GM21529 (cell line): ENCODE results near the gene CISD2.
"Not testable (repeated sequence)": the region's sequence is repeated elsewhere in the genome, so short reads cannot be mapped to it uniquely, and the experiment has no call there.

Experiments used
- ATAC-seq: cut with Tn5 transposase; IDR thresholded peaks from one replicate; pipeline ENCODE4 v1.9.1; 2021; ENCODE audit not compliant: unreplicated experiment

CISD2 gene, protein sequence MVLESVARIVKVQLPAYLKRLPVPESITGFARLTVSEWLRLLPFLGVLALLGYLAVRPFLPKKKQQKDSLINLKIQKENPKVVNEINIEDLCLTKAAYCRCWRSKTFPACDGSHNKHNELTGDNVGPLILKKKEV

DNA sequence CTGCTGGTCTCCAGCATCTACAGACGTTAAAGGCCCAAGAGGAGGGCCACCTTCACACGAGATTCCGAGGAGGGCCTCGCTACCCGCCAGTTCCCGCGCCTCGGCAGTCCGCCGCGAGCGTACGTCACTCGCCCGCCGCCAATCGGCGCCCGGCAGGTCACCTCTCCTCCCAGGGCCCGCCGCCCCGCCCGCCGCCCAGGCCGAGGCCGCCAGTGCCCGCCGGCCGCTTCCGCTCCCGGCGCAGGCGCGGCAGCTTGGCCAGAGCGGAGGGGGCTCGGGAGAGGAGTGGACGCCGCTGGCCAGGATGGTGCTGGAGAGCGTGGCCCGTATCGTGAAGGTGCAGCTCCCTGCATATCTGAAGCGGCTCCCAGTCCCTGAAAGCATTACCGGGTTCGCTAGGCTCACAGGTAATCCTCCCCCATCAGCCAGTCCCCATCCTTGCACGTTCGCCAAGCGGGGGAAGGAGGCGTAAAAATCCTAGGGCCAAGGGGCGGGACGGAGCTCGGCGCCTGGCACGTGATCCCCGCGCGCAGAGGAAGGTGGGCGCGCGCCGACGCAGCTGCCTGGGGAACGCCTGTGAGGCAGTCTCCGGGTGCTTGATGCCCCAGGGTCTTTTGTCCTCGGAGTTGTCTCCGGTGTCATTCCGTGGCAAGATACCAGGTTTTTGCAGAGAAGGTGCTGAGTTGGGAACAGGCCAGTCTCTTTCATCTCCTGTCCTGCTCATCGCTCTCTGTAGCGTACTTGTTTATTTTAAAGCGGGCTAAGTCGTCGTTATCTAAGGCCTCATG lies at the start of gene CISD2:
Gene CISD2 (plus strand): TSS at position 212 of the 788 bp plus-strand sequence. CDS start 93 bp downstream, at position 305.
- ATAC-seq = peak; percentile 83

DNA sequence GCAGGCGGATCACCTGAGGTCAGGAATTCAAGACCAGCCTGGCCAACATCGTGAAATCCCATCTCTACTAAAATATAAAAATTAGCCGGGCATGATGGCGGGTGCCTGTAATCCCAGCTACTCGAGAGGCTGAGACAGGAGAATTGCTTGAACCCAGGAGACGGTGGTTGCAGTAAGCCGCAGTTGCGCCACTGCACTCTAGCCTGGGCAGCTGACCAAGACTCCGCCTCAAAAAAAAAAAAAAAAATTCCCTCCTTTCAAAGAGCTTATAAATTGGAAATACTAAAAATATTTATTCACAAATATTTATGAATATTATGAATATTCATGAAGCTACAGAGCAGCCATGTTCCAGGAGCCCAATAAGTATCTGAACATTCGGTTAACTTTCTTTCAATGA lies 49.7 kb upstream of the CISD2 start:
- not testable (repeated sequence) for ATAC-seq

DNA sequence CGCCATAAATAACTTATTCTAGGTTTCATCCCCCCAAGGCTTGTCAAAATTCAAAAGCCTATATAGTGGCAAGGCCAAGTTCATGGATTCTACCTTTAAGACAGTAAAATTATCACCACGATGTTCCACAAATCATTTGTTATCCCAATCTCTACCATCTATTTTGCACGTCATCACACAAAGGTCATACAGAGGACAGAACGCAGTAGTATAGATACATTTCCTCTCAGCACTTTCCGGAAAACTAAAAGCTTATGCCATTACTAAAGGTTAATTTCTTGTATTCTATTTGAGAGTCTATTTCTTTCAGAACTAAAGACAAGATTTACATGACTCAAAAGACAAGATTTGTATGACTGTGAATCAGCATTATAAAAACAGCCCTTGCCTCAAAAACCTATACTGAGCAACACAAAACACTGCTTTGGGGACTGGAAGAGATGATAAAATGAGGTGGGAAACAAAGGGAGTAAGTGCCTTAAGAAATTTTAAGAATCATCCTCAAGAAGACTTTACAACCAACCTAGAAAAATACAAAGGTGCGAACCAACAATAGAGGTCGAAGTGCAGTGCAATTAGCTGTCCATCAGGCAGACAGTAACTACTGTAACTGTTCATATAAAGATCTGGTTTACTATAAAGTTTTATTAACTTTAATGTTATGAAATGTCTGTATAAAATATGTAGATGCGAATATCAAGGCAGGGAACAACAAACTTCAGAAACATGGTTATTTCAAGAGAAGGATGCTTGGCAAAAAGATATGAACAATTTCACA lies 49.0 kb upstream of the CISD2 start:
- no peak for ATAC-seq

DNA sequence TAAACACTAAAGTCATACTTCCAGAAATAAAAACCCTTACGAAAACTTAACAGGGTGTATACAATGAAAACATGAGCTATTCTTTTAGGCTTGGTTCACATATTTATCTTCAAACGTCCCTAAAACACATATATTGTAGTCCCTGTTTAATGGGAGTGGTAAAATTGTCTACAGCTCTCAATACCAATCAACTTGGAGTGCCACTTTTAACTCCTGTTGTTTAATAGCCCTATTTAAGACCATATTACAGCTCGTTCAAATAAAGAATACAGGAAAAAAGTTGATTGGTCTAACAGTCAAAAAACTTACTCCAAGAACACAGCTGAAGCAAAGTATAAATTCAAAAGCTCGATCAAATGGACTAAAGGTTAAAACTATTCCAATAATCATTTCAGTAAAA lies 45.3 kb upstream of the CISD2 start:
- no peak for ATAC-seq

DNA sequence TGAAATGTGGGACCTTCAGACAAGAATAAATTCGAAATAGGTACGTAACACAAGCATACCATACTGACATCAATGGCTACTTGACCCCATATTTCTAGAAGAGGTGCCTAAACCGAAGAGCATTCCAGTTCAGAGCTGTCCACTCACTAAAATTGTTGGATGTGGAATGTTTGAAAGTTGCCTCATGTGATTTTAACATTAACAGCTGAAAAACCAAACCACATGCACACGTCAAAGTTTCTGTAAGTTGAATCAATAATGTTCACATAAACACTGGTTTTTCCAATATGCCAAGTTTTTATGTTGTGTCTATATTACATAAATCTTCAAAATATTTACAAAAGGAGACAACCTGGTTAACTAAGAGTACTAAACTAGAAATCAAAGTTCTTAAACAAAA lies 44.9 kb upstream of the CISD2 start:
- ATAC-seq = no peak

DNA sequence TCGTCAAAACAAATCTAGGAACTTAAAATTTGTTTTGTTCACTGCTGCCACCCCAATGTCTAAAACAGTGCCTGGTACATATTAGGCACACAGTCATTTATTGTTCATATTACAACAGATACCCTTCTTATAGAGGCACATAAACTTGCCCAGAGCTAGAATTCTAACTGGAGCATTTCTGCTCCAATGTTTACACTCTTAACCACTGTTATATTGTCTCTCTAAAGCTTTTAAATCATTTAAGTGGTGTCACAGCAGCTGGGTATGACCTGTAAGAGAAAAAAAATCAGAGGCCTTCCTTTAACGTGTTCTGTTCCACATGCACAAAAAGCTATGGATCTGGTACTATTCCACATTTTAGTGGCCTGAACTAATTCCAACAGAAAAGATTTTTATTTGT lies 44.4 kb upstream of the CISD2 start:
- no peak for ATAC-seq

DNA sequence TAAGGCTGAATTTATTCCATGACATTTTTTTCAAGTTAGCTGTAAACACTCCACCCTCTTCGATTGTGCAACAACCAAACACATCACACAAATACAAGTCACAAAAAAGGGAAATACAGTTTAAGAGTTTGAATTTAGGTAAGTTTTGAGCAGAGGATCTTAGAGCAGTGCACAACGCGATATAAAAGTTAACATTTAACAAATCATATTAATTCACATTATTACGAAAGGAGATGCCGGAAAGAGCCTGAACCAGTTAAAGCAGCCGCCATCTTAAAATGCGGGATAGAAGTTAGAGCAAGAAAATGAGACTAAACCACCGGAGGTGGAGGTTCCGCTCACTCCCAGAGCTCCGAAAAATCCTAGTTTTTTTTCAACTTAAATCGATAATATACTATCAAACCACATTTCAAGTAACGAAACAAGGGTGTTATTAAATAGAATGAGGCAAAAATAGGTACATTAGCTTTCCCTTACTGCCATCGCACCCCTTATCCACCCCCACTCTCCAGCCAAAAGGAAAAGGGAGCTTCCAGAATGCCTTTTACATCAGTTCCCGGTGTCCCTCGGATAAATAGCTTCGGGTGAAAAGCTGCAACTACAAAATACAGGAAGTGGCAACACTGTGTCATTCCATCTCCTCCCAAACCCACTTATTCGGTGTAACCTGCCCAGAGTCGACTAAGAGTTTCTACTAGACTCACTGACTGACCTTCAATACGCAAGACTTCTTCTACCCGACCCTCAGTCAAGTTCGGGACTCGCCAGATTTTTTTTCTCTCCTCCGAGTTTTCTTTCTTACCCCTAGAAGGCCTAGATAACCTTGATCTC lies 43.3 kb upstream of the CISD2 start:
- no peak for ATAC-seq

DNA sequence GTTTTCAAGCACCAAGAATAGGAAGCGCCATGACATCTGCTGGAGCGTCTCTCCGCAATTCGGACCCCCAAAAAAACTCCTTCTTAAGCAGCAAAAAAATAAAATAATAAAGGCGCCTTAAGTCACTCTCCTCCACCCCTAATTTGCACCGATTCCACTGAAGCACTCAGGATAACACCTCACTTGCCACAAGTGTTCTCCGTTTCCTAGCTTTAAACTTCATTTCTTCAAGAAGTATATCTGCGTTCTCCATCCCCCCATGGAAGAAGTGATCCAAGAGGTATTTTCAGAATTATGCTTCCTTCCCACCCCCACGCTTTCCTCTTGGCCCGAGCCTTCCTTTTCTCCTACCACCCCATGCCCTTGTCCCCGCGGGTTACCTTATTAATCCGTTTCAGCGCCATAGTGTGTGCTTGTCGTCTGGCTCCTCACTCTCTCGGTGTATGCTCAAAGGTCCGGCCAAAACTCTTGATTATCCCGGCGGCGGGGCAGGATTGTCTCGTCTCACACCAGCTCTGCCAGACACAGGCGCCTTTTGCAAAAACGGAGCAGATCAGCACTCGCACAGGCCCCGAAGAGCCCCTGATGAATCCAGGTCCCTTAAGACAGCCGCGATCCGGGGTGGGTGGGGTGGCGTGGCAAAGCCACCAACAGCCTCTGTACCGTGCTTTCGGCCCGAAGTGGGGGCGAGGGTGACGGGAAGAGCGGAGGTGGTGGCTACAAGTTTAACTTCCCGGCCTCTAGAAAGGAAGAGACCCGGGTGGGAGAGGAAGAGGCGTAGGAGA lies 42.5 kb upstream of the CISD2 start:
- no peak for ATAC-seq

DNA sequence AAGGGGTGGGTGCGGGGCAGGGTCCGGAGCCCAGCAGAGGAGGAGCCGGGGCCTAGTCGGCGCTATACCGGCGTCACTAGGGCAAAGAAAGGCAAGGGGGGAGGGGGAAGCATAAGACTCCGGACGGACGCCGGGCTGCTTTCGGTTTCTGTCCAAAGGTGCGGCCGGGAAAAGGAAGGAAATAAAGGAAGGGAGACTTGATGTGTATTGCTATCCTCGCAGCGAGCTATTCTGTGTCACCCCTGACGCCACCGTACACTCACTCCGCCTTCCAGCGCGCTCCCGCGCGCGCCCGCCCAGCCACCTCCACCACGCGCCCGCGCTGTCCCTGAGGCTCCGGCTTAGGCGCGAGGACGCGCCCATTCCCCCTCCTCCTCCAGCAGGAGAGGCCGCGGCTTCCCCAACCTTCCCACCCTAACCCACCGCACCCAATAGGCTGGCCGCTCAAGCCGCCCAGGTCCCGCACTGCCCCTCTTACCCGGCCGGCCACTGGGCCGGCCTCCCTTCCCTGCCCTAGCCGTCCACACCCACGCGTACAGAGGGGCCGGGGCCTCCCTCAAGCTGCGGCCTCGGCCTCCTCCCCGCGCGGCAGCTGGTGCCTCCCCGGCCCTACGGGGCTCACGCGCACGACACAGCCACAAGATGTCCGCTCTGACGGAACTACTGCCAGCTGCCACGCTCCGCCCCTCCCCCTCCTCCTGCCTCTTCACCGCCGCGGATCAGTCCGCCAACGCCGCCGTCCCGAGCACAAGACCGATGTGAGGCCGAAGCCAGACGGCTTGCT lies 41.7 kb upstream of the CISD2 start, which contains the start of gene UBE2D3:
Gene UBE2D3 (minus strand): TSS at position 662 of the 784 bp plus-strand sequence. CDS start 1,043 bp downstream, outside the sequence.
- peak; percentile 24 for ATAC-seq

DNA sequence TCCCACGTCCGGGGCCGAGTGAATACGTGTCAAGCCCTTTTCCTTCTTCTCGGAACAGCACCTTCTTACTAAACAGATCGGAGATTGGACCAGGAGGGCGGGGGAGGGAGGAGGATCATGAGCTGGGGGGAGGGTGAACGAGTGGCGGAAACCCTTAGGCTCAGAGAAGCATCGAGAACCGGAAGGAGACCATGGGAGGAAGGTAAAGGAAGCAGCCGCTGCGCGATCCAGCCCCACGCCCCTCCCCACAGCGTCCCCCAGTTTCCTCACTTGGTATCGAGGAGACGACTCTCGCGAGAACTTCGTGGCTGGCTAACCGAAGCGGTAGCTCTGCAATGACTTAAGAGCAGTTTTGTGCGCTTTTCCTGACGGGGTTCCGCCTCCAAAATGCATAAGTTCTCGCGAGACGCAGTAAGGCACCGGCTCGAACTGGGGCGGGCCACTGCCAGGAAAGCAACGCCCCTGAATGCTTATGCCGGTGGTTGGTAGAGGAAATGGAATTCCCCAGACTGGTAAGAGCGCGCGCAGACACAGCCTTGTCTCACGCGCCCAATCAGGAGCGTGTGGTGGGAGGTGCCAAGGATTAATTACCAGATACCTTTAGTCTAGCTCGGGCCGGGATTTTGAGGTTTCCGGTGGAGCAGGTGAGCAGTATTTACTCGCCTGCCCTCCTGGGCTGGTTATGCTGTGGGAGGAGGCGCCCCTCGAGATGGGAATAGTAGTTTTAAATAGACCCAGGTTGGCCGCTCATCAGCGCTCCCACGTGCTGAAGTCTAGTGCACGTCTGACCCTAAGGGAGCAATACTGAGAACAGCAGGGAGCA lies 40.9 kb upstream of the CISD2 start:
- peak; percentile 82 for ATAC-seq

DNA sequence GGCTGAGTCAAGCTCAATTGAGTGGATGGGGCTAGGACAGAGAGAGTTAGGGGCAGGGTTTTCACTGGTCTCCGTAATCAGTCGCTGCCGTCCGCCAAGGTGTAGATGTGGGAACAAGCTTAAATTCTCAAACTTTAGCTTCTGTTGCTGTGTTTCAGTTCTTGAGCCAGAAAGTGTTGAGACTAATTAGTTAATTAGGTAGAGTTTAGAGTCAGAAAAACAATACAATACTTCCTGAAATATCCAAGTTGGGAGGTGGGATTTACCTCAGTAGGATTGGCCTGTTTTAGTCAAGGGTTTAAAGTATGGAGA lies 40.3 kb upstream of the CISD2 start:
- no peak for ATAC-seq

DNA sequence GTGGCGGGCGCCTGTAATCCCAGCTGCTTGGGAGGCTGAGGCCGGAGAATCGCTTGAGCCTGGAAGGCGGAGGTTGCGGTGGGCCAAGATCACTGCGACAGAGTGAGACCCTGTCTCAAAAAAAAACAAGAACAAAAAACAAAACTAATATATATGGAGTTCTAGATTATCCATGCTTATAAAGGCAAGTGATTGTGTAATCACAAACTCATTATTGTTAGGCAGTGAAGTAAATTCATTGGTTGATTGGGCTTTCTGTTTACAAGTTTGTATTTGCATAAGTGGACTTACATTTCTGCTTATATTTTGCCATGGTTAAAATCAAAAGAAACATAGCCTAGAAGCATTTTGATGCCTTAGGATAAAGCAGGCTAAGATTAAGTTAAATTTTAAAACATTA lies 39.0 kb upstream of the CISD2 start:
- no peak for ATAC-seq

DNA sequence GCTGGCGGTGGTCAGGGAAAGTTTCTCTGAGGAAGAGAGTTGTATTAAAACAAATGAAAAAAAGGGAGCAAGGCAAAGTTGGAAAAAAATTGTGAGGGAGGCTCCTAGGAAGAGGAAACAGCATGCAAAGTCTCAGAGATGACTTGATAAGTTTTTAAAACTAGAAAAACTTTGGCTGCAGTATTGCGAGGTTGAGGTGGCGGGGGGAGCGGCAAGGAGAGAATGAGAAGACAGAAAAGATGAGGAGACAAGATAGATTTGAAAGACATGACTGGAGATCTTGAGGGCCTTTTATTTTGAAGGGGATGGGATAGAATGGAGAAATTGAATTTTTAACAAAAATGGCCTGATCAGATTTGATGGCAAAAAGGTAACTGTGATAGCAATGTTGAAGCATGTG lies 36.7 kb upstream of the CISD2 start:
- no peak for ATAC-seq

DNA sequence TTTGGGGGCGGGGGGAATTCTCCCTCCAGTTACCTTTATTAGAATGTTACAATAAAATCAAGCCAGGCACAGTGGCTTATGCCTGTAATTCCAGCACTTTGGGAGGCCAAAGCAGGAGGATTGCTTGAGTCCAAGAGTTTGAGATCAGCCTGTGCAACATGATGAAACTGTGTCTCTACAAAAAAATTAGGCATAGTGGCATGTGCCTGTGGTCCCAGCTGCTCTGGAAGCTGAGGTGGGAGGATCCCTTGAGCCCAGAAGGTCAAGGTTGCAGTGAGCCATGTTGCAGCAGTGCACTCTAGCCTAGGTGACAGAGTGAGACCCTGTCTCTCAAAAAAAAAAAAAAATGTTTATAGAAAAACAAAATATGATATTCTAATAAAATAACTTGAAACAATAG lies 36.1 kb upstream of the CISD2 start:
- no peak for ATAC-seq

DNA sequence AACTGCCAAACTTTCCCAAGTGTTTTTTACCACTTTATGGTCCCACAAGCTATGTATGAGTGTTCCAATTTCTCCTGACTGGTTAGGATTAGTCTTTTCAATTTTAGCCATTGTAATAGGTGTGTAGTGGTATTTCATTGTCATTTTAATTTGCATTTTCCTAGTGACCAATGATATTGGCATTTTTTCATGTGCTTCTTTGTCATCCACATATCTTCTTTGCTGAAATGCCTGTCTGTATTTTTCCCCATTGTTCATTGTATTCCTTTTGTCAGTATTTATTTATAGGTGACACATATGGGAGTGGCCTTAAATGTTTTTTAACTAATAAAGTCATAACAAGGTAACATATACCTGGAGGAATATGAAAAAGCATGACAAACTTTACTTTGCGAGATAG lies 32.2 kb upstream of the CISD2 start:
- no peak for ATAC-seq

DNA sequence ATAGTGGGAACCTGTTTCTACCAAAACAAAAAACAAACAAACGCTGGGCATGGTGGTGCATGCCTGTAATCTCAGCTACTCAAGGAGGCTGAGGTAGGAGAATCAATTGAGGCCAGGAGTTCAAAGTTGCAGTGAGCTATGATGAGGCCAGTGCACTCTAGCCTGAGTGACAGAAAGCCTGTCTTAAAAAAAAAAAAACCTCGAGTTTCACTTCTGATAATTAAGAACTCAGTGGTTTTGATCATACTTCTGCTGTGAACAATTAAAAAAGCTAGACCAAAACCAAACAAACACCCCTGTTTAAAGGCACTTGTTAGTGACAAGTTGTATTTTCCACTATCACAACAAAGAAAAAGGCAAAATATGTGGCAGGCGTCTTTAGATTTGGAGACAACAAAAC lies 26.4 kb upstream of the CISD2 start:
- no peak for ATAC-seq

DNA sequence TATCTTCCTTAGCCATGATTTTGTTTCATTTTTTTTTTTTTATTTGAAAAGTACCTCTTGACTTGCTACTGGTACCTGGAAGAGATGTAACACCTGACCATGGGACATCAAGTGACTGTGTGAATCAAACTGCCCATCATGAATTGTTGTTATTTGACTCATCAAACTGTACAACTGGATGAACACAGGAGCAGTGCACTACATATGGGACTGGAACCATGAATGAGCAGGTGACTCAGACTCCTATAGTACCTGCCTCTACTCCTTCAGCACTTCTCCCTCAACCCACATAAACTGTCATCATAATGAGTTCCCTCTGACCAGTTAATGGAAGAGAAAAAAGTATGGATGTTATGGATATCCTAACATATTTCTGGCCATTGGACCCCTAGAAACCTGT lies 25.5 kb upstream of the CISD2 start:
- ATAC-seq = no peak

DNA sequence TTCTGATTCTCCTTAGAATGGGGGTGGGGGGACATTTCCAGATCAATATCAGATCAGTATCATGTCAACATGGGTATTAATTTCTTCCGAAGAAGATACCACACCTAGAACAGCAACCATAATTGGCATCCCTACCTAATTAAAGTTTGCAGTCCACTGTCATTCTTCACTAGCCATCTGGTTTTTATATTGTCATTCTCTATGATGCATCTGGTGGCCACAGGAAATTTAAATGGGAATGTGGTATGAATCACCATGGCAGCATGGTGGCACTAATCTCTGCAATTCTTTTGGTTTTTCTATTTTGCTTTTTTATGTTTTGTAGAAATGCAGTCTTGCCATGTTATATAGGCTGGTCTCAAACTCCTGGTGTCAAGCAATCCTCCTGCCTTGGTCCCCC lies 24.9 kb upstream of the CISD2 start:
- ATAC-seq = no peak

DNA sequence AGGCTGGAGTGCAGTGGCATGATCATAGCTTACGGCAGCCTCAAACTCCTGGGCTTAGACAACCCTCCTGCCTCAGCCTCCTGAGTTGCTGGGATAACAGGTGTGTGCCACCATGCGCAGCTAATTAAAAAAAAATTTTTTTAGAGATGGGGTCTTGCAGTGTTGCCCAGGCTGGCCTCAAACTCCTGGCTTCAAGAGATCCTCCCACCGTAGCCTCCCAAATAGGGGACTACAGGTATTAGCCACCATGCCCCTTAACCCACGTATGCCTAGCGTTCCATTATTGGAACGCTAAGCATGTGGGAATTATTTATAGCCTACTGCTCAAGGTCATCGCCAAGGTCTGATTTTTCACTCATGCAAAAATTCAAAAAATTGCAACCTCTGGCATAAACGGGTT lies 21.1 kb upstream of the CISD2 start:
- ATAC-seq = no peak
